Memory B cell (primary cell): ENCODE measurements around the gene TMEM130.
"Not testable (repeated sequence)": the region's sequence is repeated elsewhere in the genome, so short reads cannot be mapped to it uniquely, and the experiment has no call there.

ENCODE experiments used
- ATAC-seq: fragments of 150-1000 bp; cut with Tn5 transposase; 2 replicates; pipeline ENCODE4 v1.10.0; 2021; ENCODE audit warnings: low read depth, mild to moderate bottlenecking, moderate library complexity
- DNase-seq, 2 donors: peaks; one replicate each; pipeline ENCODE4 v3.0.0; 2022; ENCODE audit warnings: low spot score in 2 of 2
- H3K27ac Mint-ChIP-seq: one replicate; pipeline ENCODE4 v1.8.0; 2022; ENCODE audit warnings: mild to moderate bottlenecking, moderate library complexity, mixed read lengths
- H3K27me3 Mint-ChIP-seq: one replicate; pipeline ENCODE4 v1.8.0; 2022; ENCODE audit warnings: mixed read lengths
- H3K36me3 Mint-ChIP-seq: one replicate; pipeline ENCODE4 v1.8.0; 2022; ENCODE audit warnings: mild to moderate bottlenecking, mixed read lengths
- H3K4me1 Mint-ChIP-seq: one replicate; pipeline ENCODE4 v1.8.0; 2022; ENCODE audit warnings: mixed read lengths
- H3K4me3 Mint-ChIP-seq: one replicate; pipeline ENCODE4 v1.8.0; 2022; ENCODE audit warnings: mild to moderate bottlenecking, moderate library complexity, mixed read lengths
- H3K9me3 Mint-ChIP-seq: one replicate; pipeline ENCODE4 v1.8.0; 2022; ENCODE audit warnings: mixed read lengths

Gene TMEM130

DNA sequence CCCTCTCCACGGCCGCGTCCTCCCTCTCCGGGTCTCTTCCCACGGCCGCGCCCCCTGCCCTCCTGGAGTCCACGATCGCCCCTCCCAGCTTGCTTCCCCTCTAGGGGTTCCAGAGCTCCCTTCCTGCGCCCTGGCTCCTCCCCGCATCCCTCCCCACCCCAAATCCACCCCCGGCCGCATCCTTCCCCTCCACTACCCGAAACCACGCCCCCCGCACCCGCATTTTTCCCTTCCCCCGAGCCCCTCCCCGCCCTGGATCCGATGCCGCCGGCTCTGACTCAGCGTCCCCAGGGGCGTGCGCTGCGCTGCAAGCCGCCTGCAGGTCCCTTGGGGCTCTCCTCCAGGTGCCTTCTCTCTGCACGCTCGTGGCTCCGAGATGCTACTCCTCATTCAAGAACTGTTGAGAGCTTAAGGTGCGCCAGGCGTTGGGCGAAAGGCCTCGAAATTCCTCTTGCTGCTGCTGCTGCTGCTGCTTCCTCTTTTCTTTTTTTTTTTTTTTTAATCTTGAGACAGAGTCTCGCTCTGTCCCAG lies 372 bp upstream of the TMEM130 start:
- DNase-seq, result peak; percentile 57 to 70
- no peaks in the 10 kb centered on the region for H3K9me3 Mint-ChIP-seq
- no peak overlapping the region for H3K27ac Mint-ChIP-seq
- H3K27me3 Mint-ChIP-seq, result peaks cover 2% of the 10 kb centered on the region
- H3K4me1 Mint-ChIP-seq, result peaks cover 4% of the 10 kb centered on the region
- no peaks in the 10 kb centered on the region for H3K36me3 Mint-ChIP-seq
- ATAC-seq, result peak; percentile 90
- peak overlapping the region; percentile 94 for H3K4me3 Mint-ChIP-seq

DNA sequence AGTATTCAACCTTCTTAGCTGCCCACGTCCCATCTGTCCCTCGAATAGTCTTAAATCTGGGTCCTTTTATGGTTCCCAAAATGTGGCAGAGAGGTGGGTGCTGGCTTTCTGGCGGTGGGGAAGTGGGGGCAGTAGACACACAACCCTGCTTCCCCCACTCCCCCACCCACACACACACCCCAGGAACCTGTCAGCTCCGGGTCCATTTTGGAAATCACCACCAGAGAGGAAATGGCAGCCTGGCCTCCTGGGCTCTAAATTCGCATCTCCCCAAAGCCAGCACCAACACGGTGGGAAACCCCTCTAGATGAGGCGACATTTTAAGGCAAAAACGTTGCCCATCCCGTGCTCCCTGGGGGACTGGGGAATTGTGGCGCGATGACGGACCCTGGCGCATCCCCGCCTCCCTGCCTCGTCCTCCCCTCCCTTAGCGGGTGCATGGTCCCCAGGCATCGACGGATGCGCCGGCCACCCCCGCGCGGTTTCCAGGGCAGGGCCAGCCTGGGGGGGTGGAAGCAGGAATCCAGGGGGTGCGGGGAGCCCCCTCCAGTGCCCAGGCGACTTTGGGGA lies 702 bp downstream of the TMEM130 start:
- ATAC-seq (no peak), DNase-seq (no peak)
- Mint-ChIP-seq H3K4me3 (peak overlapping the region; percentile 69), H3K27ac (no peak overlapping the region), H3K27me3 (peaks cover 2% of the 10 kb centered on the region), H3K9me3 (no peaks in the 10 kb centered on the region), H3K36me3 (no peaks in the 10 kb centered on the region), H3K4me1 (peaks cover 4% of the 10 kb centered on the region)

DNA sequence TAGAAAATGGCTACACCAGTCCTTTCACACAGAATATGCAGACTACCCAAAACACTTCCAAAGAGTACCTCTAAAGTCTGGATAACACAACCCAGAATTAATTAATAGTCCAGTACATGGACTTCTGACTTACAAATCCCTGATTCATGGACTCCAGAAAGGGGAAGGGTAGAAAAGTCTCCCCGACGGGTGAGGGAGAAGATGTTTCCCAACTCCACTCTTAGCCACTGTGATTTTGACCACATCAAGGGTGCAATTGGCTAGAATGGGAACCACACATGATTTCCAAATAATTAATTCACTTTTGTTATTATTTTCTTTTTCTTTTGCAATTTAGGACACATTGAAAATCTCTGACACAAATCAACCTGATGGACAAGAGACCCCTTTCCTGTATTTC lies 1.4 kb downstream of the TMEM130 start:
- H3K9me3 Mint-ChIP-seq, result no peaks in the 10 kb centered on the region
- peaks cover 5% of the 10 kb centered on the region for H3K27me3 Mint-ChIP-seq
- no peak overlapping the region for H3K27ac Mint-ChIP-seq
- H3K4me1 Mint-ChIP-seq, result peaks cover 6% of the 10 kb centered on the region
- ATAC-seq, result no peak
- DNase-seq, result no peak
- no peak overlapping the region for H3K4me3 Mint-ChIP-seq
- H3K36me3 Mint-ChIP-seq, result no peaks in the 10 kb centered on the region

DNA sequence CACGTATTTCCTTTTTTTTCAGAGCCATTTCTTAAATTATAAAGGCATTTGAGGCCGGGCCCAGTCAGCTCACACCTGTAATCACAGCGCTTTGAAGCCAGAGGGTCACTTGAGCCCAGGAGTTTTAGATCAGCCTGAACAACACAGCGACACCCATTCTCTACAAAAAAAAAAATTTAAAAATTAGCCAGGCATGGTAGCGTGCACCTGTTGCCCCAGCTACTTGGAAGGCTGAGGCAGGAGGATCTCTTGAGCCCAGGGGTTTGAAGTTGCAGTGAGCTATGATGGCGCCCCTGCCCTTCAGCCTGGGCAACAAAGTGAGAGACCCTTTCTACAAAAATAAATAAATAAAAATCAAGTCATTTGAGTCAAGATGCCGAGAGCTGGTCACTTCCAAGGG lies 3.0 kb downstream of the TMEM130 start:
- Mint-ChIP-seq H3K27ac (no peak overlapping the region), H3K4me3 (no peak overlapping the region), H3K27me3 (peaks cover 7% of the 10 kb centered on the region), H3K9me3 (no peaks in the 10 kb centered on the region), H3K36me3 (no peaks in the 10 kb centered on the region), H3K4me1 (peaks cover 6% of the 10 kb centered on the region)
- no peak for ATAC-seq
- no peak for DNase-seq

DNA sequence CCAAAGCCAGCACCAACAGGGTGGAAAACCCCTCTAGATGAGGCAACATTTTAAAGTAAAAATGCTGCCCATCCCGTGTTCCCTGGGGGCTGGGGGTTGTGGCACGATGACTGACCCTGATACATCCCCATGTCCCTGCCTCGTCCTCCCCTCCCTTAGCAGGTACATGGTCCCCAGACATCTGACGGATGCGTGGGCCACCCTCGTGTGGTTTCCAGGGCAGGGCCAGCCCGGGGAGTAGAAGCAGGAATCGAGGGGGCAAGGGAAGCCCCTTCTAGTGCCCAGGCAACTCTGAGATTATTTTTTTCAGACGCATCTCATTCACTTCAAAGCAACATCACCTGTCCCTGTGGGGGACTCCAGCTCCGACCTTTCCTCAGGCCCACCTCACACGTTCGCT lies 3.5 kb downstream of the TMEM130 start:
- Mint-ChIP-seq H3K9me3 (no peaks in the 10 kb centered on the region), H3K4me3 (no peak overlapping the region), H3K4me1 (peaks cover 6% of the 10 kb centered on the region), H3K27ac (no peak overlapping the region), H3K36me3 (no peaks in the 10 kb centered on the region), H3K27me3 (peaks cover 7% of the 10 kb centered on the region)
- ATAC-seq (no peak), DNase-seq (no peak)

DNA sequence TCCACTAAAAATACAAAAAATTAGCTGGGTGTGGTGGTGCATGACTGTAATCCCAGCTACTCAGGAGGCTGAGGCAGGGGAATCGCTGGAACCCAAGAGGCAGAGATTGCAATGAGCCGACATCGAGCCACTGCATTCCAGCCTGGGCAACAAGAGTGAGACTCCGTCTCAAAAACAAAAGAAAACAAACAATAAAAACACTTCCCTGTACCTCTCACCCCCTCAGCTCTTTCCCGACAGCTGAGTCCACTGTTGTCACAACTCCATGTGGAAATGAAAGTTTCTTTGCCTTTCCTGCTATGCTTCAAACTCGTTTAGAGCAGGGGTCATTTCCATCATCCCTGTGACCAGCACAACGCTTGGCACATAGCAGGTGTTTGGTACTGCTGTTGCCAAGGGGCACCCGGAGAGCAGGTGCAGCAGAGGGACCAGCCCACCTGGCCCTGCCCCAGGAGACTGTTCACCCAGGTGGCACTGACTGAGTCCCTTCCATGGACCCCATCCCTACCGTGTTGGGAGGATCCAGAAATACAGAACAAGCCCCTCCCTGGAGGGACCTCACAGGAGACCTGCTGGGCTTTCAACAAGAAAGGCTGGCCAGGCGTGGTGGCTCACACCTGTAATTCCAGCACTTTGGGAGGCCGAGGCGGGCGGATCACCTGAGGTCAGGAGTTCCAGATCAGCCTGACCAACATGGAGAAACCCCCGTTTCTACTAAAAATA lies 4.9 kb downstream of the TMEM130 start:
- ATAC-seq (no peak), DNase-seq (no peak)
- Mint-ChIP-seq H3K36me3 (peaks cover 3% of the 10 kb centered on the region), H3K4me1 (peaks cover 2% of the 10 kb centered on the region), H3K27me3 (peaks cover 11% of the 10 kb centered on the region), H3K27ac (no peak overlapping the region), H3K4me3 (no peak overlapping the region), H3K9me3 (no peaks in the 10 kb centered on the region)

DNA sequence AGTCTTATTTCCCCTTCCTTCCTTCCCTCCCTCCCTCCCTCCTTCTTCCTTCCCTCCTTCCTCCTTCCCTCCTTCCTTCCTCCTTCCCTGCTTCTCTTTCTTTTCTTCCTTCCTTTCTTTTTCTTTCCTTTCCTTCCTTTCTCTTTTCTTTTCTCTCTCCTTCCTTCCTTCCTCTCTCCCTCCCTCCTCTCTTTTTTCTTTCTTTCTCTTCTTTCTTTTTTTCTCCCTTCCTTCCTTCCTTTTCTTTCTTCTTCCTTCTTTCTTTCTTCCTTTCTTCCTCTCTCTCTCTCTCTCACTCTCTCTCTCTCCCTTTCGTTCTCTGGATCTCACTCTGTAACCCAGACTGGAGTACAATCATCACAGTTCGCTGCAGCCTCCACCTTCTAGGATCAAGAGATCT lies 6.2 kb downstream of the TMEM130 start:
- H3K4me1 Mint-ChIP-seq, result peaks cover 2% of the 10 kb centered on the region
- H3K9me3 Mint-ChIP-seq, result no peaks in the 10 kb centered on the region
- DNase-seq (no peak), ATAC-seq (no peak)
- no peak overlapping the region for H3K27ac Mint-ChIP-seq
- H3K4me3 Mint-ChIP-seq, result no peak overlapping the region
- peaks cover 17% of the 10 kb centered on the region for H3K27me3 Mint-ChIP-seq
- H3K36me3 Mint-ChIP-seq, result peaks cover 3% of the 10 kb centered on the region

DNA sequence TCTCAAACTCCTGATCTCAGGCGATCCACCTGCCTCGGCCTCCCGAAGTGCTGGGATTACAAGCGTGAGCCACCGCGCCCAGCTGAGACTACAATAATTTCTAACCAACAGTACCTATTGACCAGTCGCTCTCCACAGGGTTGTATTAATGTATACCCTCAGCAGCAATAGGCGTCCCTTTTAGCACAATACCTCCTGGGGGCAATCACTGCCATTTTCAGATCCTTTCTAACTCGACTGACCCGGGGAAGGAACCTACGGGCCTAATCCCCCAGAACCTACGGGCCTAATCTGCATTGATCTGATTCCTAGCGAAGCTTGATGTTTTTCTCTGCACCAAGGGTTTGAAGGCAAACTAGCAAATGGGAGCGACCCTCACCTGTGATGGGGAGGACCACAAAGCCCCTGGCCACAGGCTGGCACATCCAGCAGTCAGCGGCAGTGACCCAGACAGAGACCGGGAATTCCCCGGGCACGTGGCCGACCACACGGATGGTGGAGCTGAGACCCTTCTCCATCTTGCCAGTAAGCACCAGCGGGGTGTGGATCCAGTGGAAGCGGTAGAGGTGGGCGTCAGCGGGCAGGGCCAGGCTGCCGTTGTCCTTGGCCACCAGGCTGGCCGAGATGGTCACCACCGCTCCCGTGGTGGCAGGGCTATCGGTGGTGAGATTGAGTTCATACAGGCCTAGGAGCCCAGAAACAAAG lies 6.9 kb downstream of the TMEM130 start:
- H3K4me1 Mint-ChIP-seq, result peaks cover 2% of the 10 kb centered on the region
- peaks cover 3% of the 10 kb centered on the region for H3K36me3 Mint-ChIP-seq
- DNase-seq, result no peak
- H3K9me3 Mint-ChIP-seq, result no peaks in the 10 kb centered on the region
- H3K27me3 Mint-ChIP-seq, result peaks cover 19% of the 10 kb centered on the region
- no peak overlapping the region for H3K27ac Mint-ChIP-seq
- H3K4me3 Mint-ChIP-seq, result no peak overlapping the region
- ATAC-seq, result no peak

DNA sequence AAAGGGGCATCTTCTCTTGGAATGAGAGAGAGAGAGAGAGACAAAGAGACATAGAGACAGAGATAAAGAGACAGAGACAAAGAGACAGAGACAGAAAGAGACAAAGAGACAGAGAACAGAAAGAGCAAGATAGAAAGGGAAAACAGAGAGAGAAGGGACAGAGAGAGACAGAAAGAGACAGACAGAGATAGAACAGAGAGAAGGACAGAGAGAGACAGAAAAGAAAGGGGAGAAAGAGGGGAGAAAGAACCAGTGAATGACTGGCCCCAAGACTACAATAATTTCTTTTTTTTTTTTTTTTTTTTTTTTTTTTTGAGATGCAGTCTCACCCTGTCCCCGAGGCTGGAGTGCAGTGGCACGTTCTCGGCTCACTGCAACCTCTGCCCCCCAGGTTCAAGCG lies 7.6 kb downstream of the TMEM130 start:
- ATAC-seq (no peak), DNase-seq (no peak)
- Mint-ChIP-seq H3K9me3 (no peaks in the 10 kb centered on the region), H3K27me3 (peaks cover 19% of the 10 kb centered on the region), H3K4me1 (peaks cover 2% of the 10 kb centered on the region), H3K36me3 (peaks cover 3% of the 10 kb centered on the region), H3K4me3 (no peak overlapping the region), H3K27ac (no peak overlapping the region)

DNA sequence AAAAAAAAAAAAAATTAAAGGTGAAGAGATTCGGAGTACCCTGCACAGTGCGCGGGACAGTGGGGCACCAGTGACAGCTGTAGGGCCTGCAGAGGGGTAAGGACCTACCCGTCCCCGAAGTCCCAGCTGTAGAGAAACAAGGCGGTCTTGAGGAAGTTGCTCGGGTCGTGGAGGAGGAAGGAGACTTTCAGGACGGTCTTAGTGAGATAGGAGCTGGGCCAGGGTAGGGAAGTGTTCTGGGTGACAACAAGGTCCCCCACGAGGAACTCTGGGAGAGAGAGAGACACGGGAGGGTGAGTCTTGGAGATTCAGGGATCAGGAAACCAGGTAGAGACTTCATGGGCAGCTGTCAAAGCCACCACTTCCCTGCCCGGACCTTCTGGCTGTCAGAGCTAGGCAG lies 9.7 kb downstream of the TMEM130 start:
- Mint-ChIP-seq H3K4me3 (no peak overlapping the region), H3K4me1 (peaks cover 2% of the 10 kb centered on the region), H3K27ac (no peak overlapping the region), H3K27me3 (peaks cover 19% of the 10 kb centered on the region), H3K9me3 (no peaks in the 10 kb centered on the region), H3K36me3 (peaks cover 3% of the 10 kb centered on the region)
- DNase-seq, result no peak
- no peak for ATAC-seq

DNA sequence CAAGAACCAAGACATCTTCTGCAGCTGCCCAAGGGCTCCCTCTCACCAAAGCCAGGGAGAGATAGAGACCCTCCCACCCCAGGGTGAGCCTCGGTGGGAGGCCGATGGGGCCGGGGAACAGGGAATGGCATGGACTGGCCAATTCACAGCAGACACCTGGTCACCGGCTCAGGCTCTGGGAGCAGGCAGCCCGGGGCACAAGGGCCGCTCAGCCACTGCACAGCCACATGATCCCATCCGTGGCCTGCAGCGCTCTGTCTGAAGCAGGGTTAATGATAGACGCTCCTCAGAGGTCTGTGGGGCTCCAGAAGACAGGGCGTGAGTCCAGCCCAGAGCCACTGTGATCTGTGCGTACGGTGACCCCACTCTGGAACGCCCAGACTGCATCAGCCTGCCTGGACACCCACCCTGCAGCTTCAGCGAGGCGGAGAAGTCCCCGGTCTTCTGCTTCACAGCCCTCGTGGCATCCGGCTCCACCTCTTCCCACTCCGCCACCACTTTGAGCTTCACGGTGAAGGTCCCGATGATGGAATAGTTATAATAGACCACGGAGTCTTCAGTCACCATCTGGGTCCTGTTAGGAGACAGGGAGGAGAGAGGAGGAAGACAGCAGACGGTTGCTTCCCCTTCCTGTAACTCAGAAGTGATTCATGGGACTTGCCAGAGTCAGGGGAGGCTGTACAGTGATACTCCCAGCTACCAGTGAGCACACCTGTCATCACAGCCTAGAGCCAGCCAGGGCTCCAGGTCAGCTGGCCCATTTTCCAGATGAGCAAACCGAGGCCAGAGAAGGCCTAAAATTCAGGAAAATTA lies 14.0 kb downstream of the TMEM130 start:
- Mint-ChIP-seq H3K27me3 (peaks cover 21% of the 10 kb centered on the region), H3K4me1 (no peaks in the 10 kb centered on the region), H3K9me3 (no peaks in the 10 kb centered on the region), H3K27ac (no peak overlapping the region), H3K36me3 (peaks cover 3% of the 10 kb centered on the region), H3K4me3 (no peak overlapping the region)
- no peak for DNase-seq
- no peak for ATAC-seq

DNA sequence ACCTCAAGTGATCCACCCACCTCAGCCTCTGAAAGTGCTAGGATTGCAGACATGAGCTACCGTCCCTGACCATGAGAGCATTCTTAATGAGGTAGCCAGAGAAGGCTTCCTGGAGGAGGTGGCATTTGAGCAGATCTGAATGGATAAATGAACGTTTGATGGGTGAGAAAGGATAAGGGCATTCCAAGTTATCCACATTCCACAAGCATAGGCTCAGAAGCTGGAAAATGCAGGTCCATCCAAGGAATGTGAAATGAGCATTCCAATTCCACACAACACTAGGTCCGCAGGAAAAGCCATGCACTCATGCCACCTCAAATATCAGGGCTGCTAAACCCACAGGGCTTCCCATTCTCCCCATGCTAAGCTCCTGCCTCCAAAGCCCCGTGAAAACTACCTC lies 17.0 kb downstream of the TMEM130 start:
- Mint-ChIP-seq H3K27me3 (peaks cover 14% of the 10 kb centered on the region), H3K9me3 (peaks cover 2% of the 10 kb centered on the region), H3K27ac (no peak overlapping the region), H3K4me1 (no peaks in the 10 kb centered on the region), H3K36me3 (peaks cover 3% of the 10 kb centered on the region), H3K4me3 (no peak overlapping the region)
- ATAC-seq, result no peak
- DNase-seq, result no peak

DNA sequence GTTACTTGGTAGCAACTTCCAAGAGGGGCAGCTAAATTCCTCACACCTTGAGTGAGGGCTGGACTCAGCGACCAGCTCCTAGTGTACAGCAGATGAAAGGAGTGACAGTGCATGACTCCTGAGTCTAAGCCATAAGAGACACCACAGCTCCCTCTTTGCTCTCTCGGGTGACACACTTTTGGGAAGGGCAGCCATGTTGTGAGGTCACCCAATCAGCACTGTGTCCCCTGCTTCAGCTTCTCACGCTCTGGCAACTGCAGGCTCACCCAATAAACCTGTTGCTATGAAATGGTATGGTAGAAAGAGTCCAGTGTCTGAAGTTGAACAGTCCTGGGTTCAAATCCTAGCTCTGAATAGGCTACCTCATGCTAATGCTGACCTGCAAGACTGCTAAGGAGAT lies 20.9 kb downstream of the TMEM130 start:
- Mint-ChIP-seq H3K27me3 (peaks cover 20% of the 10 kb centered on the region), H3K4me3 (no peak overlapping the region), H3K27ac (no peak overlapping the region), H3K36me3 (peaks cover 3% of the 10 kb centered on the region), H3K9me3 (peaks cover 2% of the 10 kb centered on the region), H3K4me1 (no peaks in the 10 kb centered on the region)
- ATAC-seq (no peak), DNase-seq (no peak)

DNA sequence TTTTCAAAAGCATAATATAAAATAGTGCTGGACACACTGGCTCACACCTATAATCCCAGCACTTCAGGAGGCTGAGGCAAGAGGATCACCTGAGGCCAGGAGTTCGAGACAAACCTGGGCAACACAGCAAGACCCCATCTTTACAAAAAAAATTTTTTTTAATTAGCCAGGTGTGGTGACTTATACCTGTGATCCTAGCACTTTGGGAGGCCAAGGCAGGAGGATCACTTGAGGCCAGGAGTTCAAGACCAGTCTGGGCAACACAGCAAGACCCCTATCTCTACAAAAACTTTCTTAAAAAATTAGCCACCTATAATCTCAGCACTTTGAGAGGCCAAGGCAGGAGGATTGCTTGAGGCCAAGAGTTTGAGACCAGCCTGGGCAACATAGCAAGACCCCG lies 27.3 kb downstream of the TMEM130 start:
- not testable (repeated sequence) for ATAC-seq, H3K27ac Mint-ChIP-seq, H3K9me3 Mint-ChIP-seq, H3K36me3 Mint-ChIP-seq, H3K4me1 Mint-ChIP-seq, H3K4me3 Mint-ChIP-seq, DNase-seq
- H3K27me3 Mint-ChIP-seq, result peaks cover 18% of the 10 kb centered on the region
